Non-pigmented ciliary epithelial cell (primary cell): ENCODE measurements around the gene ABCC2.
"Not testable (repeated sequence)": the region's sequence is repeated elsewhere in the genome, so short reads cannot be mapped to it uniquely, and the experiment has no call there.

Experiments used
- DNase-seq: peaks from one replicate; pipeline ENCODE4 v3.0.0-alpha.2; 2010; ENCODE audit warnings: low read depth

The ABCC2 gene

GRCh38 chr10:99853655-99854054 is 71.2 kb downstream of the ABCC2 start:
- no peak for DNase-seq

GRCh38 chr10:99854860-99855259 is 72.4 kb downstream of the ABCC2 start:
- no peak for DNase-seq

DNA sequence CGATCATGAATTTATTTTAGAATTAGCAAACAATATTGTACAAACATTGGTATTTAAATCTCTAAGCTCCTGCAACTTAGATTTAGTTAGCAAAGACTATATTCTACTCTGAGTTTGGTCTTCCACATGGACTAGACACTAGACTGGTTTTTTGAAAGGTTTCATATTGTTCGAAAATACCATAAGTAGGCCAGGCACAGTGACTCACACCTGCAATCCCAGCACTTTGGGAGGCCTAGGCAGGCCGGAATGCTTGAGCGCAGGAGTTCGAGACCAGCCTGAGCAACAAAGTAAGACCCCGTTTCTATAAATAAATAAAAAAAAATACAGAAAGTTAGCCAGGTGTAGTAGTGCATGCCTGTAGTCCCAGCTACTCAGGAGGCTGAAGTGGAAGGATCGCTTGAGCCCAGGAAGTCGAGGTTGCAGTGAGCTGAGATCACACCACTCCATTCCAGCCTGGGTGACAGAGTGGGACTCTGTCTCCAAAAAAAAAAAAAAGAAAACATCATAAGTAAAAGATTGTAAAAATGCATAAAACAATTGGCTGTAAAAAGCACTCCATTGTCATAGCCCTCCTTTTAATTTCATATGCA is 73.1 kb downstream of the ABCC2 start:
- DNase-seq = no peak

DNA sequence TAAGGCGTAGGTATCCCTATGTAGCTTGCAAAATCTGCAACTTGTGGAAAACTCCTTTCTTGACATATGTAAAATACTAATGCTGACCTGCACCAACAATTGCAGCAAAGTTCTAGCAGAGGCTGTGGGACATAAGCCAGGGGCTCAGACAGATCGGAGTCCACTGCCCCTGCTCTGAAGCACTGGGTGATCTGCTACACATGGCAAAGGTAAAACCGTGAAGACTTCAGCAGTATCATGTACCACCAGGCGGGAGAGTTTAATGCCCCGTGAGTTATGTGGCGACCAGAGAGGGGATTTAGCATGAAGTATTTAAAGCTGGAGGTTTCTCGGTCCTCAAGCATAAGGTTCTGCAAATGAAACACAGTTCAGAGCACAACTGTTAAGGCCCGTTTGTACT is 76.4 kb downstream of the ABCC2 start:
- DNase-seq = no peak

GRCh38 chr10:99859585-99859984 is 77.1 kb downstream of the ABCC2 start:
- DNase-seq = no peak

DNA sequence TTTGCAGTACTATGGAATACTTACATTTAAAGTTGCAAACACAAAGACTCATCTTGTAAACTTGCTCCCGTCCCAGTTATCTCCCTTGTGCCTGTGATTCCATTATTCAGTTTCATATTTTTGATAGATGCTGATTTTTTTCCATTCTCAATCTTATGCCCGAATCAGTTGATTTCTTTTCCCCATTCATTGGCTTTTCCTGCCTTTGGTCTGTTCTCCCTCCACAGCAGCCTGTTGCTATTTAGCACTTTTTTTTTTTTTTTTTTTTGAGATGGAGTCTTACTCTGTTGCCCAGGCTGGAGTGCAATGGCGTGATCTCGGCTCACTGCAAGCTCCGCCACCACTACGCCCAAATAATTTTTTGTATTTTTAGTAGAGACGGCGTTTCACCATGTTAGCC is 78.0 kb downstream of the ABCC2 start:
- DNase-seq = no peak

- not testable (repeated sequence) for DNase-seq
Measured at GRCh38 chr10:99863535-99864240, 81.2 kb downstream of the ABCC2 start.

GRCh38 chr10:99867250-99867649 is 84.8 kb downstream of the ABCC2 start:
- not testable (repeated sequence) for DNase-seq

GRCh38 chr10:99869581-99870122 is 87.2 kb downstream of the ABCC2 start:
- DNase-seq = no peak

DNA sequence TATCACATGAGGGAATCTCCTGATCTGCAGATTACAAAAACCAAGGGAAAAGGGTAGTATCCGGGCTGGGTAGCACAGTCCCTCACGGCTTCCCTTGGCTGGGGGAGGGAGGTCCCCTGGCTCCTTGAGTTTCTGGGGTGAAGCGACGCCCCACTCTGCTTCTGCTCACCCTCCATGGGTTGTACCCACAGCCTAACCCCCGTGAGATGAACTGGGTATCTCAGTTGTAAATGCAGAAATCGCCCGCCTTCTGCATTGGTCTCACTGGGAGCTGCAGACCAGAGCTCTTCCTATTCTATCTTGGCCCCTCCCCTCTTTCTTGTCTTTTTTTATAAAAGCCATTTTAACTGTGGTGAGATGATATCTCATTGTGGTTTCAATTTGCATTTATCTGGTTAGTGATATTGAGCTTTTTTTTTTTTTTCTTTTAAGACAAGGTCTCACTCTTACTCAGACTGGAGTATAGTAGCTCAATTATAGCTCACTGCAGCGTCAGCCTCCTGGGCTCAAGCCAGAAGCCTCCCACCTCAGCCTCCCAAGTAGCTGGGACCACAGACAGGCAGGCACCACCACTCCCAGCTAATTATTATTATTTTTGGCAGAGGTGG is 87.8 kb downstream of the ABCC2 start:
- no peak for DNase-seq

GRCh38 chr10:99872367-99873162 is 90.1 kb downstream of the ABCC2 start:
- peak; percentile 8 for DNase-seq

- DNase-seq = no peak
Measured at GRCh38 chr10:99873846-99874245, 91.4 kb downstream of the ABCC2 start.

- no peak for DNase-seq
Measured at GRCh38 chr10:99874341-99875085, 92.1 kb downstream of the ABCC2 start.

- no peak for DNase-seq
Measured at GRCh38 chr10:99875473-99875872, 93.0 kb downstream of the ABCC2 start.

DNA sequence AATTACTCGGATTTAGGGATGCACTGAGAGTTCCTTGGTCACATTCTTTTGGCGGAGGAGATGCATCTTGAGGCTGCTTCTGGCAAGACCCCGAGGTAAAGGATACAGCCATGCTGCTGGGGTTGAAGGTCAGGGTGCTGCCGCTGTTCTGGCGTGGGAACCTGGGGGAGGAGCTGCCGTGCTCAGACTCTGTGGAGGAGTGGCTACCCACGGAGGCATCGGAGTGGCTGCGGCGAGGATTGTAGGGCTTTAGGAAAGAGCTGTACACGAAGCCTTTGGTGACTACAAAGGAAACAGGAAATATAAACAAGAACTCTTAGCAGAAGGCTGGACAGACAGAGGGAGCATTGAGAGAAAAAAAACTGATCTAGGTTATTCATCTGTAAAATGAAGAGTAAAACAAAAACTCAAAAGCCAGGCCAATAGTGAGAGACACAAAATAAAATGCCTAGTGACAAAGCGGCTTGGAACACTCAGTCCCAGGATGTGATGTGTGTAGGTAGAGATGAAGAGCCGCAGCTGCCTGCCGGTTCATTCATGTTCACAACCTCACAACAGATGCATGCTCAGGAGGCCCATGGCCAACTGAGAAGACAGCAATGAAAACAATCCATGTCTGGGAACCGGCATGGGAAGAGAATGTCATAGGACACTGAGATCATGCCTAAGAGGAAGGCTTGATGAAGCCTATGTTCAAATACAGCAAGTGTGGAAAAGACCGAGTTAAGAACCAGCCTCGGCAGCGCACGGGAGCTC is 97.8 kb downstream of the ABCC2 start:
- no peak for DNase-seq

- no peak for DNase-seq
Measured at GRCh38 chr10:99881371-99881770, 98.9 kb downstream of the ABCC2 start.

DNA sequence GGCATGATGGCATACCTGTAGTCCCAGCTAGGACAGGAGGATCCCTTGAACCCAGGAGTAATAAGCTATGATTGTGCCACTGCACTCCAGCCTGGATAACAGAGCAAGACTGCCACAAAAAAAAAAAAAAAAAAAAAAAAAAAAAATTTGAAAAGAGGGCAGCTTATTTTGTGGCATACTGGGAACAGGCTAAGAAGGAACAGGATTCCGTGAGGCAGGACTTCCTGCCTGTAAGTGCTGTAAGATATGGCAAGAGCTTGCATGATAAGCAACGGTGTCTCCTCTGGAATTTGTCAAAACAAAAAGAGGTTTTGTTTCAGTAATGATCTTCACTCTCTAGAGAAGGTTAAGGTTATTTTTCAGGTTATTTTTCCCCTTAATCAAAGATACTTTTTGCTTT is 101.1 kb downstream of the ABCC2 start:
- DNase-seq = no peak

DNA sequence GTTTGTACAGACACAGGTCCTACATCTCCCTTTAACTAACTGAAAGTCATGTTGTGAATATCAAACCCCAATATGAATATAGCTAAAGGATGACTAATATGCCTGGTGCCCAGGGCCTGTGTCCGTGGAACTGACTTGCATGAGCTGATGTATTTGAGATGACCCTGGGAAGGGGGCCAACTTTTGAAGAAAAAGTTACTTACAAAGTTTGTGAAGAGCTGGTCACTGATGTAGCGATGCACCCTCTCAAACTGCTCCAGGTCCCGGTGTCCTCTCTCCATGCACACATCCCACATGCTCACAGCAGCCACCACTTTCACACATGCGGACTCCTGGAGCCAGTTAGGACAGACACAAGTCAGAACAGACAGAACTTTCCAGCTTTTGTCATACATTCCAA is 106.2 kb downstream of the ABCC2 start:
- peak; percentile 44 for DNase-seq

DNA sequence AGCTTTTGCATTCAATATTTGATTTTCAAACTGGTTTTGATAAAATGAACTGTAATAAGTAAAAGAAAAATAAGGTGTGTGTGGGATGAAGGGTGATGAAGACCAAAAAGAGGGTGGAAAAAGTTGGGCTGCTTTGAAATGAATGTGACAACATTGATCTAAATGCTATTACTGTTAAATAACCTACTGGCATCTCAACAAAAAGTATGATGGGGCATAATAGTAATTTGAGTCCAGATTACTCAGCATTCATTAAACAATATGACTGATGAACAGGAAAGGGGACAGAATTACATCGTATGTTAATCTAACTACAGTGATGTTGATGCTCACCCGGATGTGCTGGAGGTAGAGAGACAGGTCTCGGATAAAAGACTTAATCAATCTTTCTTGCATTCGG is 112.2 kb downstream of the ABCC2 start:
- no peak for DNase-seq

DNA sequence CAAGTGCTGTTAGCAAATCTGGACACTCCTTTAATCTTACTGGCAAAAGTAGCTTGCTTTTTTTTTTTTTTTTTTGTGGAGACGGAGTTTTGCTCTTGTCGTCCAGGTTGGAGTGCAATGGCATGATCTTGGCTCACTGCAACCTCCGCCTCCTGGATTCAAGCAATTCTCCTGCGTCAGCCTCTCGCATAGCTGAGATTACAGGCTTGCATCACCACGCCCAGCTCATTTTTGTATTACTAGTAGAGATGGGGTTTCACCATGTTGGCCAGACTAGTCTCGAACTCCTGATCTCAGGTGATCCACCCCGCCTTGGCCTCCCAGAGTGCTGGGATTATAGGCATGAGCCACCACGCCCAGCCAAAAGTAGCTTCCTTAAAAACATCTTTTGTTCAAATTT is 112.6 kb downstream of the ABCC2 start:
- DNase-seq = not testable (repeated sequence)

GRCh38 chr10:99895867-99896266 is 113.4 kb downstream of the ABCC2 start:
- no peak for DNase-seq
